ENCODE data around the gene SH3D21. TPM values are rescaled to one million over a fixed set of nuclear protein-coding genes. Genes with fewer than 3 reads are reported as not detected.

The SH3D21 gene
- total RNA-seq, 2 experiments from 2014 or later: 18.9 to 19.3 TPM

- CTCF ChIA-PET: interaction anchor here (0.5 to 2.8 kb wide), 7 partner anchors 15 to 174 kb away, joined by 3 to 9 read pairs (median 4); partner anchors contain the start of genes SH3D21, THRAP3 and TRAPPC3
- DNase-seq: peak; percentile 59
- no peaks in the 10 kb centered on the region for H3K9me3 Mint-ChIP-seq
- H3K27ac Mint-ChIP-seq: peak overlapping the region; percentile 54
- peaks cover 3% of the 10 kb centered on the region for H3K36me3 Mint-ChIP-seq (ENCODE audit: low read depth)
- peak overlapping the region; percentile 70 for H3K4me3 Mint-ChIP-seq
- POLR2A ChIA-PET: interaction anchor here (0.6 to 4.6 kb wide), 13 partner anchors 10 to 227 kb away, joined by 3 to 32 read pairs (median 4); partner anchors contain the start of genes SH3D21, STK40, THRAP3 and TRAPPC3
- H3K27me3 Mint-ChIP-seq: peaks cover 7% of the 10 kb centered on the region
- H3K4me1 Mint-ChIP-seq: peaks cover 46% of the 10 kb centered on the region
Measured at GRCh38 chr1:36322786-36323635, 16.8 kb downstream of the SH3D21 start.

- H3K4me3 Mint-ChIP-seq: peak within 1 kb of the TSS; percentile 75
- DNase-seq: peak; percentile 72
- peaks cover 3% of the 10 kb centered on the region for H3K36me3 Mint-ChIP-seq (ENCODE audit: low read depth)
- H3K27me3 Mint-ChIP-seq: peaks cover 7% of the 10 kb centered on the region
- peak within 1 kb of the TSS; percentile 64 for H3K27ac Mint-ChIP-seq
- ChIA-PET POLR2A (interaction anchor here (0.6 to 4.6 kb wide), 12 partner anchors 8 to 175 kb away, joined by 3 to 32 read pairs (median 4); partner anchors contain the start of genes SH3D21, STK40, THRAP3 and TRAPPC3), CTCF (interaction anchor here (0.6 to 2.8 kb wide), 10 partner anchors 14 to 174 kb away, joined by 3 to 9 read pairs (median 4); partner anchors contain the start of genes SH3D21, THRAP3 and TRAPPC3)
- peaks cover 52% of the 10 kb centered on the region for H3K4me1 Mint-ChIP-seq
- H3K9me3 Mint-ChIP-seq: no peaks in the 10 kb centered on the region
Measured at GRCh38 chr1:36323636-36324352, 17.6 kb downstream of the SH3D21 start, which contains the start of gene EVA1B. TSS of gene EVA1B (minus strand) at chr1:36323645. CDS start at chr1:36323037, 608 bp downstream.

GRCh38 chr1:36324353-36324703, 18.2 kb downstream of the SH3D21 start:
- CTCF ChIA-PET: interaction anchor here (0.7 to 2.3 kb wide), 4 partner anchors 13 to 134 kb away, joined by 3 to 7 read pairs (median 4); no protein-coding TSS in a partner anchor
- H3K4me1 Mint-ChIP-seq: peaks cover 56% of the 10 kb centered on the region
- peaks cover 3% of the 10 kb centered on the region for H3K36me3 Mint-ChIP-seq (ENCODE audit: low read depth)
- POLR2A ChIA-PET: interaction anchor here (1.0 to 4.6 kb wide), 8 partner anchors 8 to 175 kb away, joined by 3 to 32 read pairs (median 6); partner anchors contain the start of genes SH3D21, STK40, THRAP3 and TRAPPC3
- peak overlapping the region; percentile 75 for H3K4me3 Mint-ChIP-seq
- DNase-seq: no peak
- no peaks in the 10 kb centered on the region for H3K9me3 Mint-ChIP-seq
- no peak overlapping the region for H3K27ac Mint-ChIP-seq
- peaks cover 7% of the 10 kb centered on the region for H3K27me3 Mint-ChIP-seq

- no peak for DNase-seq
- no peaks in the 10 kb centered on the region for H3K9me3 Mint-ChIP-seq
- no peak overlapping the region for H3K27ac Mint-ChIP-seq
- peaks cover 65% of the 10 kb centered on the region for H3K4me1 Mint-ChIP-seq
- peaks cover 11% of the 10 kb centered on the region for H3K27me3 Mint-ChIP-seq
- no peak overlapping the region for H3K4me3 Mint-ChIP-seq
- ChIA-PET CTCF (no interaction called here), POLR2A (interaction anchor here (1.0 to 1.6 kb wide), 2 partner anchors 16 to 60 kb away, joined by 3 to 4 read pairs; no protein-coding TSS in a partner anchor)
- peaks cover 2% of the 10 kb centered on the region for H3K36me3 Mint-ChIP-seq (ENCODE audit: low read depth)
Measured at GRCh38 chr1:36326499-36326898, 20.3 kb downstream of the SH3D21 start.

- ChIA-PET POLR2A (interaction anchor here (1.0 to 1.6 kb wide), 2 partner anchors 15 to 59 kb away, joined by 3 to 4 read pairs; no protein-coding TSS in a partner anchor), CTCF (no interaction called here)
- H3K9me3 Mint-ChIP-seq: no peaks in the 10 kb centered on the region
- peaks cover 61% of the 10 kb centered on the region for H3K4me1 Mint-ChIP-seq
- H3K36me3 Mint-ChIP-seq (ENCODE audit: low read depth): no peaks in the 10 kb centered on the region
- H3K27me3 Mint-ChIP-seq: peaks cover 21% of the 10 kb centered on the region
- H3K4me3 Mint-ChIP-seq: no peak overlapping the region
- no peak overlapping the region for H3K27ac Mint-ChIP-seq
- DNase-seq: no peak
Measured at GRCh38 chr1:36327421-36328087, 21.4 kb downstream of the SH3D21 start.

- no peaks in the 10 kb centered on the region for H3K36me3 Mint-ChIP-seq (ENCODE audit: low read depth)
- no peak overlapping the region for H3K27ac Mint-ChIP-seq
- H3K4me1 Mint-ChIP-seq: peaks cover 58% of the 10 kb centered on the region
- CTCF ChIA-PET: no interaction called here
- H3K9me3 Mint-ChIP-seq: no peaks in the 10 kb centered on the region
- POLR2A ChIA-PET: no interaction called here
- DNase-seq: no peak
- H3K4me3 Mint-ChIP-seq: no peak overlapping the region
- peaks cover 25% of the 10 kb centered on the region for H3K27me3 Mint-ChIP-seq
Measured at GRCh38 chr1:36328088-36328480, 21.9 kb downstream of the SH3D21 start.

GRCh38 chr1:36328713-36329112, 22.5 kb downstream of the SH3D21 start:
- Mint-ChIP-seq H3K4me3 (no peak overlapping the region), H3K27ac (no peak overlapping the region), H3K36me3 (ENCODE audit: low read depth) (no peaks in the 10 kb centered on the region), H3K4me1 (peaks cover 57% of the 10 kb centered on the region), H3K9me3 (no peaks in the 10 kb centered on the region), H3K27me3 (peaks cover 25% of the 10 kb centered on the region)
- DNase-seq: no peak
- ChIA-PET POLR2A (no interaction called here), CTCF (interaction anchor here (0.5 to 1.4 kb wide), 2 partner anchors 14 to 41 kb away, joined by 3 read pairs; no protein-coding TSS in a partner anchor)

- H3K27me3 Mint-ChIP-seq: peaks cover 22% of the 10 kb centered on the region
- H3K27ac Mint-ChIP-seq: no peak overlapping the region
- no peak overlapping the region for H3K4me3 Mint-ChIP-seq
- no peaks in the 10 kb centered on the region for H3K36me3 Mint-ChIP-seq (ENCODE audit: low read depth)
- H3K9me3 Mint-ChIP-seq: no peaks in the 10 kb centered on the region
- peaks cover 47% of the 10 kb centered on the region for H3K4me1 Mint-ChIP-seq
- DNase-seq: no peak
- CTCF ChIA-PET: interaction anchor here (1.4 kb wide), 1 partner anchor 40 kb away, joined by 3 read pairs; no protein-coding TSS in a partner anchor
- POLR2A ChIA-PET: no interaction called here
Measured at GRCh38 chr1:36329817-36330216, 23.6 kb downstream of the SH3D21 start.

- no peak for DNase-seq
- POLR2A ChIA-PET: no interaction called here
- Mint-ChIP-seq H3K9me3 (no peaks in the 10 kb centered on the region), H3K27ac (no peak overlapping the region), H3K27me3 (peaks cover 18% of the 10 kb centered on the region), H3K36me3 (ENCODE audit: low read depth) (no peaks in the 10 kb centered on the region), H3K4me1 (peaks cover 44% of the 10 kb centered on the region), H3K4me3 (peak overlapping the region; percentile 7)
- CTCF ChIA-PET: no interaction called here
Measured at GRCh38 chr1:36330940-36331339, 24.8 kb downstream of the SH3D21 start.

- ChIA-PET POLR2A (interaction anchor here (1.0 kb wide), 1 partner anchor 13 kb away, joined by 4 read pairs; no protein-coding TSS in a partner anchor), CTCF (interaction anchor here (2.8 kb wide), 1 partner anchor 14 kb away, joined by 7 read pairs; the partner anchor contains the start of gene EVA1B)
- Mint-ChIP-seq H3K27ac (peak overlapping the region; percentile 19), H3K4me3 (no peak overlapping the region), H3K36me3 (ENCODE audit: low read depth) (peaks cover 16% of the 10 kb centered on the region), H3K4me1 (peaks cover 23% of the 10 kb centered on the region), H3K9me3 (no peaks in the 10 kb centered on the region), H3K27me3 (peaks cover under 1% of the 10 kb centered on the region)
- DNase-seq: no peak
Measured at GRCh38 chr1:36337830-36338229, 31.7 kb downstream of the SH3D21 start.

GRCh38 chr1:36339215-36339614, 33.0 kb downstream of the SH3D21 start:
- H3K27me3 Mint-ChIP-seq: no peaks in the 10 kb centered on the region
- CTCF ChIA-PET: interaction anchor here (2.8 kb wide), 1 partner anchor 15 kb away, joined by 7 read pairs; the partner anchor contains the start of gene EVA1B
- POLR2A ChIA-PET: no interaction called here
- peaks cover 23% of the 10 kb centered on the region for H3K4me1 Mint-ChIP-seq
- H3K36me3 Mint-ChIP-seq (ENCODE audit: low read depth): peaks cover 17% of the 10 kb centered on the region
- H3K4me3 Mint-ChIP-seq: no peak overlapping the region
- H3K27ac Mint-ChIP-seq: peak overlapping the region; percentile 70
- DNase-seq: no peak
- no peaks in the 10 kb centered on the region for H3K9me3 Mint-ChIP-seq

GRCh38 chr1:36339615-36340014, 33.4 kb downstream of the SH3D21 start:
- peak overlapping the region; percentile 65 for H3K27ac Mint-ChIP-seq
- H3K4me3 Mint-ChIP-seq: no peak overlapping the region
- DNase-seq: no peak
- no peaks in the 10 kb centered on the region for H3K9me3 Mint-ChIP-seq
- CTCF ChIA-PET: no interaction called here
- peaks cover 23% of the 10 kb centered on the region for H3K4me1 Mint-ChIP-seq
- peaks cover 20% of the 10 kb centered on the region for H3K36me3 Mint-ChIP-seq (ENCODE audit: low read depth)
- no peaks in the 10 kb centered on the region for H3K27me3 Mint-ChIP-seq
- POLR2A ChIA-PET: no interaction called here
